GM18507 (cell line): ENCODE results near the gene KBTBD6.
"Not testable (repeated sequence)": the region's sequence is repeated elsewhere in the genome, so short reads cannot be mapped to it uniquely, and the experiment has no call there.

Source experiments
- DNase-seq: peaks from one replicate; pipeline ENCODE4 v3.0.0; 2011; ENCODE audit warnings: low read depth; ENCODE audit not compliant: insufficient read length; ENCODE audit errors: extremely low spot score
- FAIRE-seq: peaks from 2 replicates; lab custom pipeline; 2011; peaks lifted over from hg19 to GRCh38; lab: Jason Lieb, UNC

Gene KBTBD6, protein sequence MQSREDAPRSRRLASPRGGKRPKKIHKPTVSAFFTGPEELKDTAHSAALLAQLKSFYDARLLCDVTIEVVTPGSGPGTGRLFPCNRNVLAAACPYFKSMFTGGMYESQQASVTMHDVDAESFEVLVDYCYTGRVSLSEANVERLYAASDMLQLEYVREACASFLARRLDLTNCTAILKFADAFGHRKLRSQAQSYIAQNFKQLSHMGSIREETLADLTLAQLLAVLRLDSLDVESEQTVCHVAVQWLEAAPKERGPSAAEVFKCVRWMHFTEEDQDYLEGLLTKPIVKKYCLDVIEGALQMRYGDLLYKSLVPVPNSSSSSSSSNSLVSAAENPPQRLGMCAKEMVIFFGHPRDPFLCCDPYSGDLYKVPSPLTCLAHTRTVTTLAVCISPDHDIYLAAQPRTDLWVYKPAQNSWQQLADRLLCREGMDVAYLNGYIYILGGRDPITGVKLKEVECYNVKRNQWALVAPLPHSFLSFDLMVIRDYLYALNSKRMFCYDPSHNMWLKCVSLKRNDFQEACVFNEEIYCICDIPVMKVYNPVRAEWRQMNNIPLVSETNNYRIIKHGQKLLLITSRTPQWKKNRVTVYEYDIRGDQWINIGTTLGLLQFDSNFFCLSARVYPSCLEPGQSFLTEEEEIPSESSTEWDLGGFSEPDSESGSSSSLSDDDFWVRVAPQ

GRCh38 chr13:41132512-41133152 lies at the start of gene KBTBD6:
Gene KBTBD6 (minus strand): TSS chr13:41132802. CDS start chr13:41132511, 291 bp downstream.
- peak; percentile 81 for DNase-seq
- peak; percentile 99 for FAIRE-seq

DNA sequence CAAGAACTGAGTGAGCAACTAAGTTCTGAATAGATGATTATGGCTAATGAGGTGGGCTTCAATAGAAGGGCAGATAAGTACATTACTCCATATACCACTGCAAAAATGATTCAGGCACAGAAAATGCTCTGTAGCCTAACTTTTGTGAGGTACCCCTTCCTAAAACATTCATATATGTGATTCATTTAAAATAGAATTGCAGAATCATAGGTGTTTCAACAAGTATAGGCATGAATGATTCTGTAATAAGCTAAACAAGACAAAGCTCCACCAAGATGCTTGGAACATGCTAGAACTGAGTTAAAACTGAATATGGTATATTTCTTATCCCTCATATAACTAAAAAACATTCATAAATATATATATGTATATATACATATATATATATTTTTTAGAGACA lies 49.6 kb upstream of the KBTBD6 start:
- DNase-seq: no peak
- no peak for FAIRE-seq

DNA sequence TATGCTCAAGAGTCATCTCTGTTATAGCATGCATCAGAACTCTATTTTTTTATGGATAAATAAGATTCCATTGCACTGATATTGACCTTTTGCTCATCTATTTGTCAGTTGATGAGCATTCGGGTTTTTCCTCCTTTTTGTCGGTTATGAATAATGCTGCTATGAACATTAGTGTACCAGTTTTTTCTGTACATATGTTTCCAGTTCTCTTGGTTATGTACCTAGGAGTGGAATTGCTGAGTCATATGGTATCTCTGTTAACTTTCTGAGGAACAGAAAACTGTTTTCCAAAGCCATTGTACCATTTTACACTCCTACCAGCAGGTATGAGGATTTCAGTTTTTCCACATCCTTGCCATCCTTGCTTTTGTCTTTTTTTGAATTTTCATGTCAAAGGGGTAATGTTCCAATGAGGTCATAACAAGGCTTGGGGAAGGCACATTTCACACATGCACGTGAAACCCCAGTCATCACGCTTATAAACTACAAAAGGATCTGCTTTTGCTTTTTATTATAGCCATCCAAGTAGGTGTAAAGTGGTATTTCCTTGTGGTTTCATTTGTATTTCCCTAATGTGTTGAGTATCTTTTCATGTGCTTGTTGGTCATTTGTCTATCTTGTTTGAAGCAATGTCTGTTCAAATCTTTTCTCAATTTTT lies 47.1 kb upstream of the KBTBD6 start:
- no peak for FAIRE-seq
- DNase-seq: no peak

DNA sequence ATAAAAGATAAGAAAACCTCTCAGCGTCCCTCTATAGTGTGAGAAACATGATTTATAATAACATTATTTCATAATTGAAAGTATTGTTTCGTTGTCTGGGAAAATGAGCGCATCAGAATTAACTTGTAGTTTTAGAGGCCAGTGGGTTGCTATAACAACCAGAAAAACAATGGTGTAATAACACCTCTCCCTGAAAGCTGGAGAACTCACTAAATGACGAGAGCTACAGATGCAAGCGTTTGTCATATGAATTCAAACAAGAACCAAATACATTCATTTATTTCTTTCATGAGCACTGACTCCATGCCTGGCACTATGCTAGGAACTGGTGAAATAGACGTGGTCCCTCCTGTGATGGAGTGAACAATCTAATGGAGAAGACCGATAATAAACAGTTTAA lies 45.4 kb upstream of the KBTBD6 start:
- DNase-seq: no peak
- no peak for FAIRE-seq

DNA sequence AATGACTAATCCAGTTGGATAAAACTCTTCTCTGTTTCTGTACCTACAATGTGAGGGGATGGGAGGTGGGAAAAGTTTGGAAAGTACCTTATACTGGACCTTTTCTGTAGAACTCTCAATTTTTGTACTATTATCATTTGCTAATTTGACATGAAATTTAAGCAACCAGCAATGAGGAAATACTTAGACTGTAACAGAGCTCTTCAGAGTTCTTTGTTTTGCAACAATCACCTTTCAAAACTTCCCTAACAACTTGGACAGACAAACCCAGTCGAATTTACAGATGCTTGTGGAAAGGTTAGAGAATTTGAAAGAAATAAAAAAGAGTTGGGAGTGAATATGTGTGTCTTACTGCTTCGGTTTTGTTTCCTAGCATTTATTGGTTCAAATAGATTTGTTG lies 45.0 kb upstream of the KBTBD6 start:
- no peak for DNase-seq
- FAIRE-seq: no peak

DNA sequence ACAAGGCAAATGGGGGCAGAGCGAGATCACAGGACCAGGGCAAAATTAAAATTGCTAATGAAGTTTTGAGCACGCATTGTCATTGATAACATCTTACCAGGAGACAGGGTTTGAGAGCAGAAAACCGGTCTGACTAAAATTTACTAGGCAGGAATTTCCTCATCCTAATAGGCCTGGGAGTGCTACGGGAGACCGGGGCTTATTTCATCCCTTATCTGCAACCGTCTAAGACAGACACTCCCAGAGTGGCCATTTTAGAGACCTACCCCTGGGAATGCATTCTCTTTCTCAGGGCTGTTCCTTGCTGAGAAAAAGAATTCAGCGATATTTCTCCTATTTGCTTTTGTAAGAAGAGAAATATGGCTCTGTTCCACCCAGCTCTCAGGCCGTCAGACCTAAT lies 43.0 kb upstream of the KBTBD6 start:
- DNase-seq, FAIRE-seq: not testable (repeated sequence)

GRCh38 chr13:41162151-41162550 lies 29.5 kb upstream of the KBTBD6 start:
- FAIRE-seq (no peak), DNase-seq (no peak)

GRCh38 chr13:41159174-41159573 lies 26.6 kb upstream of the KBTBD6 start:
- FAIRE-seq (no peak), DNase-seq (no peak)

- DNase-seq (no peak), FAIRE-seq (no peak)
These were observed 24.6 kb upstream of the KBTBD6 start for GRCh38 chr13:41157048-41157717.

- DNase-seq: no peak
- FAIRE-seq: no peak
These were observed 24.0 kb upstream of the KBTBD6 start for GRCh38 chr13:41156620-41157019.

DNA sequence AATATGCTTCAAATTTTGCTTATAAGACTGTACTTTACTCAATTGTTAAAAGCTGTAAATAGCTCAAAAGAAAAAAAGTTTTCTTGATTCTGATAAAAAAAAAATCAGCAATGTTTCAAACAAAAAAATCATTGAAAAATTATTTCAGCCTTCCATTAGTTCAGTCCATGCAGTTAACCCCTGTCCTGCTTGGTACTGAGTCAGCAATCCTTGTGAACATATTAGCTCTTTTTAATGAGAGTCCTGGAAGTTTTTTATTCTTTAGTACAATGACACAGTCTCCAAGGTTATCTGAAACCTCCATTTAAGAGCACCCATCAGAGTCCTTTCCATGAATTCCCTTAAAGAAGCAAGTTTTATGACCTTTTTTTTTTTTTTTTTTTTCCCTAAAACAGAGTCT lies 21.4 kb upstream of the KBTBD6 start:
- DNase-seq (no peak), FAIRE-seq (no peak)

DNA sequence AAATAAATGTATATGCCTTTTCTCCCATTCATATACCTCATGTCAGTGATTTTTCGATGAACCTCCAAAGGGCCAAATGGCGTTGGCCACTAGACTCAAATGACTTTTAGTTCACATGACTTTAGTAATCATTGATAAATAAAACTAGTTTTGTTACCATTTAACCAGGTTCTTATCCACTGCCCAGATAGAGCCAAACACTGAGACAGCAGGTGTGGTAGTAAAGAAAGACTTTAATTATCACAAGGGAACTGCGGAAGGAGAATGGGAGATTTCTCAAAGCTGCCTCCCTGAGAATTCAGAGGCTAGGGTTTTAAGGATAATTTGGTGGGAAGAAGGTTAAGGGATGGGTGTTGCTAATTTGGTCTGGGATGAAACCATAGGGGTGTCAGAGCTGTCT lies 19.4 kb upstream of the KBTBD6 start:
- DNase-seq (no peak), FAIRE-seq (no peak)

DNA sequence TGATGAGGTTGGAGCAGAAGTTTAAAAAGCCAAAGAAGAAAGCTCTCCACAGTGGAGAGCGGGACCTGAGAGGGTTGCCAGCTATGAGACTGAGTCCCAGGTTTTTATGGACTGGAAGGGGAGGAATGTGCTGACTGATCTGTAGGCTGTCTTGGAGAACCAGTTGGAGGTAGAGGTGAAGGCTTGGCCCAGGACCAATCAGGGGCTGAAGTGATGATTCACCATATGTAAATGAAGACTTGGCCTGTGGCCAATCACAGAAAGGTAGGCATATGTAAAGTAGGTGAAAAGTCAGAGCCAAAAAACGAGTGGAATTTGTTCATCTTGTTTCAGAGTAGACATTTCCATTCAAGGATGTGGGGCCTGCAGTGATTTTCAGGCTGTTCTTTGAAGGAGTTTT lies 17.5 kb upstream of the KBTBD6 start:
- no peak for DNase-seq
- no peak for FAIRE-seq

GRCh38 chr13:41148419-41149283 lies 16.0 kb upstream of the KBTBD6 start:
- DNase-seq: no peak
- no peak for FAIRE-seq

DNA sequence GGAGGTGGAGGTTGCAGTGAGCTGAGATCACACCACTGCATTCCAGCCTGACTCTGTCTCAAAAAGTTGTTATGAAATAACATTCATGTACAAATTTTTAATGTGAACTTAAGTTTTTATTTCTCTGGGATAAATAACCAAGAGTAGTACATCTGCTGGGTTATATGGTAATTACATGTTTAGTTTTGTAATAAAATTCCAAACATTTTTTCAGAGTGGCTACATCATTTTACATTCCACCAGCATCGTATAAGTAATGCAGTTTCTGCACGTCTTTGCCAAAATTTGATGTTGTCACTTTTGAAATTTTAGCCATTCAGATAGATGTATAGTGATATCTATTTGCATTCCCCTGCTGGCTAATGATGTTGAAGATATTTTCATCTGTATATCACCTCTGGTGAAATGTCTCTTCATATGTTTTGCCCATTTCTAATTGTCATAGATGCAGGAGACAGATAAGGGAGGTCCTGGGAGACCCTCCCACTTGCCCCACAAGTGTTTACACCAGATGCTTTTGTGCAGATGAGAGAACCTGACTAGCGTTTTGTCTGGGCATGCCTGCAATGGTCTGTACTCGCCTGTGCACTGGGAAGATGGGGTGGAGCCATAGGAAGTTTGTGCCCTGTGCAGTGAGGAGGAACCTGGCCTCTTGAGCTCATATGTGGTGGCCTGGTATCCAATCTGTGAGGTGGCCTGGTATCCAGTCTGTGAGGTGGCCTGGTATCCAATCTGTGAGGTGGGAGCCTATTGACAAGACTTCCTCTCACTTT lies 12.7 kb upstream of the KBTBD6 start:
- no peak for DNase-seq

GRCh38 chr13:41144576-41144975 lies 12.0 kb upstream of the KBTBD6 start:
- FAIRE-seq (no peak), DNase-seq (no peak)

More for the DNA sequence above, 12.7 kb upstream of the KBTBD6 start:
- no peak for FAIRE-seq

DNA sequence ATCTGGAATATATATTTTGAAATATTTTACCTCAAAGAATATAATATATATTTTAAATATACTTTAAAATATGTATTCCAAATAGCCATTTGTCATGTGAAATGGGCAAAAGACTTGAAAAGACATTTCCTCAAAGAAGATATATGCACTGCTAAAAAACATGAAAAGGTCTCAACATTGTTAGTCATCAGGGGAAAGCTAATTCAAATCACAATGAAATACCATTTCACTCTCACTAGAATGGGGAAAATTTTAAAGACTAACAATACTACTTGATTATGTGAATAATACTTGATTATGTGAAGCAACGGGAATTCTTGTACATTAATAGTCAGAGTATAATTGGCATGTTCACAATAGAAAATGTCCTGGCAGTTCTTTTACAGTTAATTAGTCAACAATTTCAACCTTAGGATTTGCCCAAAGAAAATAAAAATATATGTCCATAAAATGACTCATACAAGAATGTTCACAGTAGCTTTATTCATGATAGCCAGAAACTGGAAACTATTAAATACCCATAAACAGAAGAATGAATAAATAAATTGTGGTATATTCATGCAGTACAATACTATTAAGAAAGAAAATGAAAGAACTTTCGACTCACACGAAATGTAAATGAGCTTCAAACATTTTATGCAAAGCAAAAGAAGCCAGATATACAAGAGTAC lies 6.8 kb upstream of the KBTBD6 start:
- FAIRE-seq (no peak), DNase-seq (no peak)
